ENCODE measurements around the gene INPP5A.

DNA sequence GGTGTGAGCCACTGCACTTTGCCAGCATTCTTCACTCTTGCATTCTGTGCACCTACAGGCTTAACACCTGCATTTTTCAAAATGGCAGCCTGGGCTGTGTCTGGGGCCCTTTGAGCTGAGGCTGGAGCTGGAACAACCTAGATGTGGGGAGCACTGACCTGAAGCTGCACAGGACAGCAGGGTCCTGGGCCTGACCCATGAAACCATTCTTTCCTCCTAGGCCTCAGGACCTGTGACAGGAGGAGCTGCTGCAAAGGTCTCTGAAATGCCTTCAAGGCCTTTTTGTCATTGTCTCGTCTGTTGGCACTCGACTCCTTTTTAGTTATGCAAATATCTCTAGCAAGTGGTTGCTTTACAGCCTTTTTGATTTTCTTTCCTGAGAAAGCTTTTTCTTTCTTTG lies 82.3 kb downstream of the INPP5A start:
- no peak for TF ChIP-seq POLR2A (IDR thresholded peaks at IDR 0.05)
- TF ChIP-seq, protein P1, sequence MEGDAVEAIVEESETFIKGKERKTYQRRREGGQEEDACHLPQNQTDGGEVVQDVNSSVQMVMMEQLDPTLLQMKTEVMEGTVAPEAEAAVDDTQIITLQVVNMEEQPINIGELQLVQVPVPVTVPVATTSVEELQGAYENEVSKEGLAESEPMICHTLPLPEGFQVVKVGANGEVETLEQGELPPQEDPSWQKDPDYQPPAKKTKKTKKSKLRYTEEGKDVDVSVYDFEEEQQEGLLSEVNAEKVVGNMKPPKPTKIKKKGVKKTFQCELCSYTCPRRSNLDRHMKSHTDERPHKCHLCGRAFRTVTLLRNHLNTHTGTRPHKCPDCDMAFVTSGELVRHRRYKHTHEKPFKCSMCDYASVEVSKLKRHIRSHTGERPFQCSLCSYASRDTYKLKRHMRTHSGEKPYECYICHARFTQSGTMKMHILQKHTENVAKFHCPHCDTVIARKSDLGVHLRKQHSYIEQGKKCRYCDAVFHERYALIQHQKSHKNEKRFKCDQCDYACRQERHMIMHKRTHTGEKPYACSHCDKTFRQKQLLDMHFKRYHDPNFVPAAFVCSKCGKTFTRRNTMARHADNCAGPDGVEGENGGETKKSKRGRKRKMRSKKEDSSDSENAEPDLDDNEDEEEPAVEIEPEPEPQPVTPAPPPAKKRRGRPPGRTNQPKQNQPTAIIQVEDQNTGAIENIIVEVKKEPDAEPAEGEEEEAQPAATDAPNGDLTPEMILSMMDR (IDR thresholded peaks at IDR 0.05), result no peak
